Fibroblast of mammary gland (primary cell): ENCODE results near the gene NFATC4.
"Not testable (repeated sequence)": the region's sequence is repeated elsewhere in the genome, so short reads cannot be mapped to it uniquely, and the experiment has no call there.

Experiments used
- DNase-seq: peaks from one replicate; pipeline ENCODE4 v3.0.0-alpha.2; 2010; ENCODE audit warnings: low read depth
- H3K4me3 ChIP-seq: 2 replicates; pipeline ENCODE4 v1.5.1; 2011; ENCODE audit warnings: low read depth, mild to moderate bottlenecking, low read length, moderate library complexity; ENCODE audit not compliant: control insufficient read depth
- TF ChIP-seq, protein P1 (sequence below): conservative IDR thresholded peaks from 2 replicates; pipeline ENCODE4 v1.5.1; 2011; ENCODE audit warnings: low read depth, low read length, inconsistent platforms; ENCODE audit not compliant: control insufficient read depth, insufficient read depth

The NFATC4 gene

DNA sequence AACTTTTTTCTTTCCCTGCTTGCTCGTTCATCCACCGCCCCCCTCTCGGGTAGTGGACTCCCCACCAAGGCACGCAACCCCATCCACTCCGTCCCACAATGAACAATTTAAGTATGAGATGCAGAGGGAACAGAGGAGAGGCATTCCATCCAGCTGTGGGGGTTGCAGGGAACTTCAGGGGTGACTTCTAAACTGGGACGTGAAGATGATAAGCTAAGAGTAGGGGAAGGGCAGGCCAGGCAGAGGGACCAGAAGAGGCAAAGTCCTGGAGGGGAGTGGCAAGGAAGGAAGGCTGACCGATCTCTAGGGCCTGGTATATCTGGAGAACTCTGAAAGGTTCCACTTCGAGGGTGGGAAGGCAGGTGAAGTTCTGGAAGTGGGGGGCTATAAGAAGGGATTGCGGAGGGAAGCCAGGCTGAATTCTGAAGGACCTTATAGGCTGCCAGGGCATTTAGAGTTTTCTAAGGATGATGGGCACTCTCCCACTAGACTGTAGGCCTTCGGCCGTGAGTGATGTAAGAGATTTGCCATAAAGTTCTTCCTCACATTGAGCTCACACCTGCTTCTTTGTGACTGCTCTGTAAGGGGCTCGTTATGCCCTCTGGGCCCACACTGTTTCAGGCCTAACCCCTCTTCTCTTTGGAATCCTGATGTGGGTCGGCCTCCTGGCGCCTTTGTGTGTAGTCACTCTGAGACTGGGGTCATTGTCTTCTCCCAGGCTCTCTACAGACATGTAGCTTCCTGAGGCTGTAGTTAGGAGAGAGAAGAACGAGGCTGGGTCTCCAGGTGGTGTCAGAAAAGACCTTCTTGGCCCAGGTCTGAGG, 12.1 kb downstream of the NFATC4 start:
- TF ChIP-seq, protein P1, sequence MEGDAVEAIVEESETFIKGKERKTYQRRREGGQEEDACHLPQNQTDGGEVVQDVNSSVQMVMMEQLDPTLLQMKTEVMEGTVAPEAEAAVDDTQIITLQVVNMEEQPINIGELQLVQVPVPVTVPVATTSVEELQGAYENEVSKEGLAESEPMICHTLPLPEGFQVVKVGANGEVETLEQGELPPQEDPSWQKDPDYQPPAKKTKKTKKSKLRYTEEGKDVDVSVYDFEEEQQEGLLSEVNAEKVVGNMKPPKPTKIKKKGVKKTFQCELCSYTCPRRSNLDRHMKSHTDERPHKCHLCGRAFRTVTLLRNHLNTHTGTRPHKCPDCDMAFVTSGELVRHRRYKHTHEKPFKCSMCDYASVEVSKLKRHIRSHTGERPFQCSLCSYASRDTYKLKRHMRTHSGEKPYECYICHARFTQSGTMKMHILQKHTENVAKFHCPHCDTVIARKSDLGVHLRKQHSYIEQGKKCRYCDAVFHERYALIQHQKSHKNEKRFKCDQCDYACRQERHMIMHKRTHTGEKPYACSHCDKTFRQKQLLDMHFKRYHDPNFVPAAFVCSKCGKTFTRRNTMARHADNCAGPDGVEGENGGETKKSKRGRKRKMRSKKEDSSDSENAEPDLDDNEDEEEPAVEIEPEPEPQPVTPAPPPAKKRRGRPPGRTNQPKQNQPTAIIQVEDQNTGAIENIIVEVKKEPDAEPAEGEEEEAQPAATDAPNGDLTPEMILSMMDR: no peak
- H3K4me3 ChIP-seq: no peak overlapping the region
- DNase-seq: no peak

- TF ChIP-seq, protein P1: no peak
- H3K4me3 ChIP-seq: no peak overlapping the region
- DNase-seq: no peak
Measured at GRCh38 chr14:24381363-24382063, 13.5 kb downstream of the NFATC4 start.

DNA sequence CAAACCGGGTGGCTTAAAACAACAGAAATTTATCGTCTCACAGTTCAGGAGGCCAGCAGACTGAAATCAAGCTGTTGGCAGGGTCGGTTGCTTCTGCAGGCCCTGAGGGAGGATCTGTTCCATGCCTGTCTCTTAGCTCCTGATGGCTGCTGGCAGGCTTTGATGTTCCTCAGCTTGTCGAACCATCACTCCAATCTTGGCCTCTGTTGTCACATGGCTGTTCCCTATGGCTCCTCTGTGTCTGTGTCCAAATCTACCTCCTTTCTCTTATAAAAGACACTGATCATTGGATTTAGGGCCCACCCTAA, 14.0 kb downstream of the NFATC4 start:
- TF ChIP-seq, protein P1: no peak
- no peak overlapping the region for H3K4me3 ChIP-seq
- no peak for DNase-seq

- TF ChIP-seq, protein P1: no peak
- DNase-seq: no peak
- no peak overlapping the region for H3K4me3 ChIP-seq
Measured at GRCh38 chr14:24384169-24384568, 16.2 kb downstream of the NFATC4 start.

- no peak overlapping the region for H3K4me3 ChIP-seq
- DNase-seq: no peak
- TF ChIP-seq, protein P1: no peak
Measured at GRCh38 chr14:24385524-24385923, 17.5 kb downstream of the NFATC4 start.

DNA sequence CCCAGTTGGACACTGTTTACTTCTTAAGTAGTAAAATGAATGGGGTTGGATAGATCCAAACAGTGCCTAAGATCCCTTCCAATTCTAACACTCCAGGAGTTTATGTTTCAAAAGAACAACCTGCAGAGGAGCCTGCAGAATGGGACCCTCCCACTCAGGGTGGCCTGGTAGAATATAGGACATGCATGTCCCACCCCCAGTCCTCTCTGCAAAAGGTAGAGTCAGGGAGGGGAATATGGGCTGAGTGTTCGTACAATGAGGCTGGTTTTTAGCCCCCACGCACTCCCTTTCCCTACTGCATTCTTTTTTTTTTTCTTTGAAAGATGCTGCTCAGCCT, 19.0 kb downstream of the NFATC4 start:
- no peak overlapping the region for H3K4me3 ChIP-seq
- TF ChIP-seq, protein P1: no peak
- no peak for DNase-seq

GRCh38 chr14:24387579-24387978, 19.6 kb downstream of the NFATC4 start:
- H3K4me3 ChIP-seq, DNase-seq: not testable (repeated sequence)
